Pancreas (tissue), 10 donors: ENCODE measurements around the gene GPX2. TPM values are rescaled to one million over a fixed set of nuclear protein-coding genes. Genes with fewer than 3 reads are reported as not detected.
A peak's percentile ranks its signal among the peaks of the same experiment; 100 is the strongest.

Source experiments
- ATAC-seq, 4 donors: fragments of 200-7000 bp; cut with Tn5 transposase; one replicate each; pipeline versions ENCODE4 v1.8.0 to v1.9.1; 2020; ENCODE audit warnings: mild to moderate bottlenecking in 4 of 4, moderate library complexity in 4 of 4
- DNase-seq, 6 donors: peaks; one replicate each; pipeline ENCODE4 v3.0.0-alpha.2; 2020
- FAIRE-seq: peaks from 2 replicates; lab custom pipeline; 2012; peaks lifted over from hg19 to GRCh38; lab: Jason Lieb, UNC
- H3K27ac ChIP-seq, 4 donors: fragments of 200-600 bp; sonication (generic); 1 replicate in 3 of 4; 2 replicates in 1 of 4; pipeline versions ENCODE4 v1.5.0 to v1.8.0; 2020
- H3K27me3 ChIP-seq, 4 donors: fragments of 200-600 bp; one replicate each; pipeline ENCODE4 v1.8.0; 2021
- H3K36me3 ChIP-seq, 3 donors: fragments of 200-600 bp; sonication (generic) in 1 of 3; one replicate each; pipeline versions ENCODE4 v1.5.0 to v1.8.0; 2020 to 2021
- H3K4me1 ChIP-seq, 3 donors: fragments of 200-600 bp; one replicate each; pipeline ENCODE4 v1.8.0; 2021
- H3K4me3 ChIP-seq, 4 donors: fragments of 200-600 bp; sonication (generic) in 2 of 4; one replicate each; pipeline versions ENCODE4 v1.5.0 to v1.8.0; 2020 to 2021
- H3K9me3 ChIP-seq, 4 donors: fragments of 200-600 bp; one replicate each; pipeline ENCODE4 v1.8.0; 2021
- WGBS, 2 donors: extraction: QIAGEN DNeasy Blood & Tissue Kit; methylation state at CpG; one replicate each; pipeline ENCODE4 v1.1.7; 2013; 5-methylcytosine and 5-hydroxymethylcytosine counted together
- intact Hi-C, 3 donors: fragments of 100-400 bp; cut with DNase I; formaldehyde crosslinking; loops; one replicate each; pipeline versions ENCODE4 v1.11.1 to v1.14.2; 2022
- polyA plus RNA-seq, 2 donors: library from polyadenylated mRNA; stranded (reverse); fragments of 200-250 nt; gene quantifications; one replicate each; pipeline ENCODE4 v1.2.3, GENCODE V29; 2013
- total RNA-seq, 6 donors: library from RNA; stranded (reverse); fragmentation: NEBNext Ultra II Directional in 4 of 6; extraction: Animal tissue kit (Norgen Biotek cat#: 25700) in 4 of 6; gene quantifications; one replicate each; pipeline versions ENCODE4 v1.2.1 to v1.2.4, GENCODE V29; 2021 to 2023
- TF ChIP-seq, protein P1 (sequence below), 4 donors: fragments of 200-600 bp; sonication (generic) in 3 of 4; IDR thresholded peaks; one replicate each; pipeline versions ENCODE4 v1.5.0 to v1.8.0; 2021; ENCODE audit warnings: antibody characterized with exemption in 4 of 4
- donor health status: healthy with polysubstance abuse.
- donor health status: DM: no; HTN: no; CAD: no; lungs with moderate emphysema.
- donor health status: DM: no; HTN: no; CAD: no.
- donor health status: control.
- donor health status: control.
- donor health status: Bipolar disorder and iron deficiency.
- donor health status: DM: yes; HTN: yes; CAD: no.
- donor health status: DM: no; HTN: no; CAD: no.
- donor health status: DM: no; HTN: no; CAD: no.
- donor health status: DM: yes; HTN: yes; CAD: no.

GPX2 gene
- total and polyA plus RNA-seq, 8 donors = 2.6 to 41.9 (median 11.1) TPM

DNA sequence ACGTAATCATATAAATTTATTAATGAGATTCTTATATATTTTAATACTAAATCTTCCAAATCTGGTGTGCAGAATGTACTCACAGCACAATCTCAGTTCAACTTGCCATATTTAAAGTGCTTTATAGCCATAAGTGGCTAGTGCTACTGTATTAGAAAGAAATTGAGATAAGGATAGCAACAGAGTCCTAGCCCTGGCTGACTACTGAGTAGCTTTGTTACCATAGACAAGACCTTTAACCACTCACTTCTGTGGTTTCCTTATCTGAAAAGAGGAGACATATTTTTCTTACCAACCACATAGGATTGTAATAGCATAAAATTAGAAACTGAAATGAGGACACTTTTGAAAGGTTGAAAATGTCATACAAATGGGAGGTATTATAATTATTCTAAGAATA, 30.3 kb downstream of the GPX2 start:
- TF ChIP-seq, protein P1, sequence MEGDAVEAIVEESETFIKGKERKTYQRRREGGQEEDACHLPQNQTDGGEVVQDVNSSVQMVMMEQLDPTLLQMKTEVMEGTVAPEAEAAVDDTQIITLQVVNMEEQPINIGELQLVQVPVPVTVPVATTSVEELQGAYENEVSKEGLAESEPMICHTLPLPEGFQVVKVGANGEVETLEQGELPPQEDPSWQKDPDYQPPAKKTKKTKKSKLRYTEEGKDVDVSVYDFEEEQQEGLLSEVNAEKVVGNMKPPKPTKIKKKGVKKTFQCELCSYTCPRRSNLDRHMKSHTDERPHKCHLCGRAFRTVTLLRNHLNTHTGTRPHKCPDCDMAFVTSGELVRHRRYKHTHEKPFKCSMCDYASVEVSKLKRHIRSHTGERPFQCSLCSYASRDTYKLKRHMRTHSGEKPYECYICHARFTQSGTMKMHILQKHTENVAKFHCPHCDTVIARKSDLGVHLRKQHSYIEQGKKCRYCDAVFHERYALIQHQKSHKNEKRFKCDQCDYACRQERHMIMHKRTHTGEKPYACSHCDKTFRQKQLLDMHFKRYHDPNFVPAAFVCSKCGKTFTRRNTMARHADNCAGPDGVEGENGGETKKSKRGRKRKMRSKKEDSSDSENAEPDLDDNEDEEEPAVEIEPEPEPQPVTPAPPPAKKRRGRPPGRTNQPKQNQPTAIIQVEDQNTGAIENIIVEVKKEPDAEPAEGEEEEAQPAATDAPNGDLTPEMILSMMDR (IDR thresholded peaks at IDR 0.05) = no peak
- intact Hi-C loops = no loop called here
- Histone ChIP-seq H3K27ac (no peak overlapping the region), H3K36me3 (no peaks in the 10 kb centered on the region), H3K4me3 (no peak overlapping the region), H3K27me3 (no peaks in the 10 kb centered on the region), H3K4me1 (peaks cover 4 to 17% (median 14%) of the 10 kb centered on the region in 3 donors), H3K9me3 (no peaks in the 10 kb centered on the region)
- DNase-seq (no peak), FAIRE-seq (no peak), ATAC-seq (no peak)
- 0% methylated on average over 1 of the region's 1 CpG for WGBS, 2 donors

DNA sequence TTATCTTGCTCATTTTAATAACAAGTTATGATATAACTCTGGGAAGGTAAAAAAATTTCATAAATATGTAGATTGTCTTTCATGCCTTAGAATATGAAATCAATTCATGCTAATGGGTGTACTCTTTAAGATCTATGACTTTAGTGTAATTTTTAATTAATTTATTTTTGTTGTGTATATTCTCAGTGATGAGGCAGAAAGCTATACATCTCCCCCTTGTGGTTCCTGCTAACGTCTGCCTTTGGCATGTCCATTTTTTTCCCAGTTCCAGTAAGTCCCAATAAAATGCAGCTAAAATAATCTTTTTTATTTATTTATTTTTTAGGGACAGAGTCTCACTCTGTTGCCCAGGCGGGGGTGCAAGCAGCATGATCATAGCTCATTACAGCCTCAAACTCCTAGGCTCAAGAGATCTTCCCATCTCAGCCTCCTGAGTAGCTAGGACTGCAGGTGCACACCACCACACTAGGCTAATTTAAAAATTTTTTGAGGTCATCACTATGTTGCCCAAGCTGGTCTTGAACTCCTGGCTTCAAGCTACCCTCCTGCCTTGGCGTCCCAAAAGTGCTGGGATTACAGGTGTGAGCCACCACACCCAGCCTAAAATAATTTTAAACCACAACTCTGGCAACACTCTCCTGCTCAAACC, 31.6 kb downstream of the GPX2 start:
- H3K9me3 ChIP-seq = no peaks in the 10 kb centered on the region
- DNase-seq = no peak
- WGBS, 2 donors = 19 to 23% methylated on average over 3 of the region's 3 CpGs
- no peaks in the 10 kb centered on the region for H3K27me3 ChIP-seq
- H3K4me1 ChIP-seq = peaks cover under 1 to 14% (median 14%) of the 10 kb centered on the region in 3 donors
- H3K27ac ChIP-seq = no peak overlapping the region
- ATAC-seq = no peak
- no peak for FAIRE-seq
- no peaks in the 10 kb centered on the region for H3K36me3 ChIP-seq
- no peak overlapping the region for H3K4me3 ChIP-seq
- intact Hi-C loops = no loop called here
- TF ChIP-seq, protein P1 (IDR thresholded peaks at IDR 0.05) = peak in 2 of 4 donors; percentile 23 to 30

DNA sequence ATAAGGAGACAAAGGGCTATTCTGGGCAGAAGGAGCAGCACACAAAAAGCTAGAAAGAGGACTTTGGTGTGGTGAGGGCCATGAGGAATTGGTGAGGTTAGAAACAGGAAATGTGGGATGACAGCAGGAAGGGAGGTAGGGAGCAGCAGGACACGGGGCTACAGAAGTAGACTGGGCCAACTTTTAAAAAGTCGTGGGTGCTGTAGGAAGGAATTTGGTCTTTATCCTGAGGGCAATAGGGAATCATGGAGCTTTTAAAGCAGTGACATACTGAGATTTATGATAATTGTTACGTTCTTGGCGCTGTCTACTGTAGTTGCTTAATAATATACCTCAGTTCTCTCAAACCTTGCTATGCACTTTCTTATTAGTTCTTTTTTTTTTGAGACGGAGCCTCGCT, 36.5 kb downstream of the GPX2 start:
- Histone ChIP-seq H3K27ac (no peak overlapping the region), H3K27me3 (no peaks in the 10 kb centered on the region), H3K4me3 (no peak overlapping the region), H3K4me1 (no peaks in the 10 kb centered on the region), H3K36me3 (no peaks in the 10 kb centered on the region), H3K9me3 (no peaks in the 10 kb centered on the region)
- ATAC-seq = no peak
- DNase-seq = no peak
- intact Hi-C loops = no loop called here
- WGBS, 2 donors = 70 to 73% methylated on average over 6 of the region's 6 CpGs
- FAIRE-seq = no peak
- TF ChIP-seq, protein P1 (IDR thresholded peaks at IDR 0.05) = no peak

DNA sequence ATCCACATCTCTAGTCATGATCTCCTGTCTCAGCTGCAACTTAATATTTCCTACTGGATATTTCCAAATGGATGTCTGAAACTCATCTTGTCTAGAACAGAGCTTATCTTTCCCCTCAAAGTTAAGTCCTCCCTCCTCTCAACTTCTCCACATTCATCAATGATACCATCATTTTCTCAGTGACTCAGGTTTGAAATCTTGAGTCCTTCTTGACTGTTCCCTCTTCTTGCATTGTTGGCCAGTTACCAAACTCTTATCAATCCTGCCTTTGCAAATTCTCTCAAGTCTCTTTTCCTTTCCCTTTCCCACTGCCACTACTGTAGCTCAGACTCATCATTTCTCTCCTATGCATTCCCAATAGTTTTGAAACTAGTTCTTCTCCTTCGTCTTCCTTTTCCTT, 42.6 kb downstream of the GPX2 start:
- H3K4me3 ChIP-seq = no peak overlapping the region
- intact Hi-C loops = no loop called here
- H3K27ac ChIP-seq = no peak overlapping the region
- no peaks in the 10 kb centered on the region for H3K36me3 ChIP-seq
- TF ChIP-seq, protein P1 (IDR thresholded peaks at IDR 0.05) = no peak
- H3K9me3 ChIP-seq = no peaks in the 10 kb centered on the region
- no peaks in the 10 kb centered on the region for H3K27me3 ChIP-seq
- DNase-seq (no peak), FAIRE-seq (no peak), ATAC-seq (no peak)
- WGBS, 2 donors = 32 to 44% methylated on average over 1 of the region's 1 CpG
- H3K4me1 ChIP-seq = no peaks in the 10 kb centered on the region

DNA sequence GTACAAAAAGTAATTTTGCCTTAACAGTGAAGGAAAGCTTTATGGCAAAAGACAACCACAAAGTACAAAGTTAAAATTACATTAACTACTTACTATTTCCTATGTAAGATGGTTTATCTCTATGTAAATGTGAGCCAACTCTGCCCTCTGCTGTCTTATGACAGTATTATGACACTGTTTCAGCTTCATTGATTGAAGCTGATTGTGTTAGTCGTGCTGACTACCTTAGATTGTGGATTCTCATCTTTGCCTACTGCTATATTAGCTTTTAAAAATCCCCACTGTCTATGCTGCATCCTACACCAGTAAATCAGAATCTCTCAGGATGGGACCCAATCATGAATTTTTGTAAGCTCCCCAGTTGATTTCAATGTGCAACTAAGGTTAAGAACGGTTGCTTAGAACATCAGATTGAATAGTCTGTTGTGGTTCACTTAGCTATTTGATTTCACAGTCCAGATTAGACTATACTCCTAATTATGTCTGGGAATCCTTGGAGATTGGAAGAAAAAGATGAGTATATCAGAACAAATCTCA, 50.6 kb downstream of the GPX2 start:
- no peaks in the 10 kb centered on the region for H3K9me3 ChIP-seq
- ATAC-seq (peak; percentile 64 to 97 (median 94)), FAIRE-seq (peak; percentile 29), DNase-seq (peak in 2 of 6 donors; percentile 8 to 20)
- H3K27ac ChIP-seq = no peak overlapping the region
- 41 to 45% methylated on average over 2 of the region's 2 CpGs for WGBS, 2 donors
- H3K36me3 ChIP-seq = no peaks in the 10 kb centered on the region
- no peaks in the 10 kb centered on the region for H3K27me3 ChIP-seq
- intact Hi-C loops = no loop called here
- no peaks in the 10 kb centered on the region for H3K4me1 ChIP-seq
- TF ChIP-seq, protein P1 (IDR thresholded peaks at IDR 0.05) = peak in 3 of 4 donors; percentile 38 to 44 (median 40)
- H3K4me3 ChIP-seq = no peak overlapping the region
